HG03378 (cell line): ENCODE data around the gene BMP8B.
"Not testable (repeated sequence)": the region's sequence is repeated elsewhere in the genome, so short reads cannot be mapped to it uniquely, and the experiment has no call there.

Experiments
- ATAC-seq: cut with Tn5 transposase; IDR thresholded peaks from one replicate; pipeline ENCODE4 v1.9.1; 2021; ENCODE audit warnings: mild to moderate bottlenecking, moderate library complexity; ENCODE audit not compliant: unreplicated experiment

BMP8B gene

DNA sequence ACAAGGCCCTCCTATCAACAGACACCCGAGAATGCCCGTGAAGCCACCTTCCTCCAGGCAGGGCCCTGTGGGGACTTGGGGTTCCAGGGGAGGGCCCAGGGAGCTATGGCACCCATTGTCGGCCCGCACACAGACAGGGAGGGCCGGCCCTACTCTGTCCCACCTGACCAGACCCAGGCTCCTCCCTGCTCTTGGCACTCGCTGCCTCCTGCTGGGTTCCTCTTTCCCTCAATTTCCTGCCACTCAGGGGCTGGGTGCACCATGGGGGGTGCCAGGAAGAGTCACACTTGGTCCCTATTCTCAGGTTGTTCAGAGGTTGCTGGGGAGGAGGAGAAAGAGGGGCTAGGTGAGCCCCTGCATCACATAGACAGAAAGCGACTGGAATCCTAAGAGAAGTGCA lies 9.5 kb downstream of the BMP8B start:
- ATAC-seq, result no peak

DNA sequence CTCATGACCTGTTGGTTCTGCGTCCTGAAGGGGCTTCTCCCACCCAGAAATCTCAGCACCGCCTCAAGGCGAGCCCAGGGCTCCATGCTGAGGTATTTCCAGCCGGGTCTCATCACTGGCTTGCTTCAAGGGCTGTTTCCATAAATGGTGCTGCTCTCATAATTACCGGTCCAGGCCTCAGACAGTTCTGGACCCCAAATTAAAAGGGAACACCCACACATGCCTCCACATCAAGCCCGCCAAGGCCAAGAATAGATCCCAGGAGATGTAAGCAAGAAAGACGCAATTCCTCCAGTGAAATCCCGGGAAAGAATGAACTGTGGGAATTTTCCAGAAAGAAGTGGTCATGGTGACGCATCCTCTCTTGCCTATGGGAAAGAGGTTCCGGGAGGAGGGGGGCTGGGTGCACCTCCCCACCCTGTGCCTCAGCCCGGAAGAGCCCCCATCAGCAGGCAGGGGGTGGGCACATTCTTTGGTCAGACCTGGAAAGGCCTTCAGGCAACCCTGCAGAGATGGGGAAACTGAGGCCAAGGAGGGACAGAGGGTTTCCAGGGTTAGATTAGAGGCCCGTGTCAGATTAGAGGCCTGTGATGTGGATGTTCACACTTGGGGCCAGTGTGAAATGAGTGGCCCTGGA lies 10.1 kb downstream of the BMP8B start:
- ATAC-seq, result not testable (repeated sequence)

DNA sequence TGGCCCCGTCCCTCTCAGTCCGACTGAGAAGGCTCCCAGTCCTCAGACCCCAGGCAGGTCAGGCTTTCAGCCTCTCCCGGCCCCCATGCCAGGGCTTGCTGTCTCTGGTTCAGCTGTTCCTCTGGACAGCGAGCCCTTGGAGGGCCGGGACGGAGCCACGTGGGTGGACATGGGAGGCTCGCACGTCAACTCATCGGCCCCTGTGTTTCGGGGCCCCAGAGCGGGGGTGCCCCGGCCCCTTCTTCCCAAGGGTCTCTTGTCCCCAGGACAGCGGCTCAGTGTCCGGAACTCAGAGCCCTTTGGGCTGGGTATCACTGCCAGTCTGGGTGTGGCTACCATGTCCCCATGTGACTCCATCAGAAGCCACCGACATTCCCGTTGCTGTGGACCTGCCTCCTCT lies 10.8 kb downstream of the BMP8B start:
- ATAC-seq, result not testable (repeated sequence)

DNA sequence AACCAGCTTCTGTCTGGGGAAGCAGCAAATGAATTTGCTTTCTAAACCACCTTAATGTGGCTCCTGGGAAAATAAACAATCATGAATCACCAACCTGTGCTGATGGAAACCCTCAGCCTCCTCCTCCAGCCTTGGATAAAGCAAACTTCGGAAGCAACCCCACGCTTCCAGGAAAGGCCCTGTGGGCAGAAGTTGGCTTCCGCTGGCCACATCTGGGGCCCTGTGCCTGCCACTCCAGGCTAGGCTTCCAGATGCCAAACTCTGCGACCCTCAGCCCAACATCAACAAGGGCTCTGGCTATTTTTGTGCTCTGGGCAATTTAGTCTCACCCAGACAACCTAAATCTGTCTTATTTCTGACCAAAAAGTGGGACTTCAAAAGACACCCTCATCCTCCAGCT lies 11.4 kb downstream of the BMP8B start:
- no peak for ATAC-seq

DNA sequence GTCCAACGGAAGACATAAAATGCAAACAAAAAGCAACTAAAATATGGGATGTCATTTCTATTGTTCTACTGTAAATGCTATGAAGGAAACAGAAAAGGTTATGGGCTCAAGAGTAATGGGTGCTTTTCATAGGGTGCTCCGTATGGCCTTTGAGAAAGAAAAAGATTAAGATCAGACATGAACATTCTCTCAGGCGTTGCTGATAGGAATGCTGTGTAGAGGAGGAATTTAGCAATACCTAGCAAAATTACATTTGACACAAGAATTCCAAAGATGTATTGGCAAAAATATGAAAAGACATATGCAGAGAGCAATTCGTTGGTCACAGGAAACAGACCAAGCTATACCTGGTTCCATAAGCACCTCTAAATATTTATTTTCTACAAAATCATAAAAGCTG lies 11.8 kb downstream of the BMP8B start:
- no peak for ATAC-seq

DNA sequence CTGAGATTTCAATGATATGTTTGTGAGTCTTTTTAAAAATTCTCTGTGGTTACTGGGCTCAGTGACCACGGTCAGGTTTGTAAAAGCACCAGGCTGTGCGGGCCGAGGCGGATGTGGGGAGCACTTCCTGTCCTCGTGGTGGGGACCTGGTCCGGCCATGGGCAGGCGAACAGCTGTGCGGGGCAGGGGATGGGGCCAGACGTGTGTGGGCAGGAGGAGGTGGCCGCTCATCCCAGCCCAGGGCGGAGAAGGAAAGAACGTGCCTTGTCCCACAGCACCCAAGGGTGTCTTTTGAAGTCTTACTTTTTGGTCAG lies 12.3 kb downstream of the BMP8B start:
- no peak for ATAC-seq

DNA sequence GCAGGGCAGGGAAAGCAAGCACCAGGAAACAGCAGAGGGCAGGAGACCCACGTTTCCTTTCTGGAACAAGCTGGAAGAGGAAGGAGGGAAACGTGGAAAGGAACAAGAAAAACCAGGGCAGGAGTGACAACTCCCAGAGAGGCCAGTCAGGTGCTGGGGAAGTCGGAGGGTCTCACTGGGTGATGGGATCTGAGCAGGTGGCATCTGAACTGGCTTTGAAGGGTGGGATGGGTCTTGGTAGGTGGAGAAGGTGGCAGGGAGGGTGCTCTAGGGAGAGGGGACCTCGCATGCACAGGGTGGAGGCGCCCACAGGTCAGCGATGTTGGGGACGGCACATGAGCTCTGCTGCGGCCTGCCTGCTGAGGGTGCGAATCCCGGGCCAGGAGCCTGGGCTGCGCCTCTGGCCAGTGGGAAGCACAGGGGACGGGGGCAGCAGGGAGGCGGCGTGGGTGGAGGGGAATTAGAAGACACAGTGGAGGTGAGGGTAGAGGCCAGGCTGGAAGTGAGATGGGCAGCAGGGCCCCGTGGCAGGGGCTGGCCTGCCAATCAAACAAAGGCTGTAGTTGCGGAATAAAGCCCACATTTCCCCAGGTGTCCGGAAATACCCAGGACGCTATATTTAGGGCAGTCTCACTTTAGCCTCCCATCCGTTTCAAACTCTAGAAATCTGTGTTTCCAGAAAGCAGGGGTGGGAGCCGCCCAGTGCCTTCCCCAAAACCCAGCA lies 12.8 kb downstream of the BMP8B start:
- ATAC-seq, result not testable (repeated sequence)

DNA sequence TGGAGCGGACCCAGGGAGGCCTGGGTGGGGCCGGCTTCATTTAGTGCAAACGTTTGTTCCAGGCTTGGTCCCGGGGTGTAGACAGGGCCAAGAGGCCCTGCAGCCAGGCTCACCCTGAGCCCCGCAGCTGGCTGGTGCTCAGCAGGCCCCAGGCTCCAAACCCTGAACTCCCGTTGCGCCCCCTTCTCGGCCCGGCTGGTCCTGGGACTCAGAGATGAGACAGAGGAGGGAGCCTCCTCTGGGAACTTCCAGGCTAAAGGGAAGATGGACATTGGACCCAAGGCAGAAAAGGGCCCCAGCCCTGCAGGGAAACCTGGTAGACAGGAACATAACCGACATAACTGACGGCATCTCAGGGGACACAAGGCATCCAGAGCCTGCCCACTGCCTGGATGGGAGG lies 13.5 kb downstream of the BMP8B start:
- not testable (repeated sequence) for ATAC-seq

DNA sequence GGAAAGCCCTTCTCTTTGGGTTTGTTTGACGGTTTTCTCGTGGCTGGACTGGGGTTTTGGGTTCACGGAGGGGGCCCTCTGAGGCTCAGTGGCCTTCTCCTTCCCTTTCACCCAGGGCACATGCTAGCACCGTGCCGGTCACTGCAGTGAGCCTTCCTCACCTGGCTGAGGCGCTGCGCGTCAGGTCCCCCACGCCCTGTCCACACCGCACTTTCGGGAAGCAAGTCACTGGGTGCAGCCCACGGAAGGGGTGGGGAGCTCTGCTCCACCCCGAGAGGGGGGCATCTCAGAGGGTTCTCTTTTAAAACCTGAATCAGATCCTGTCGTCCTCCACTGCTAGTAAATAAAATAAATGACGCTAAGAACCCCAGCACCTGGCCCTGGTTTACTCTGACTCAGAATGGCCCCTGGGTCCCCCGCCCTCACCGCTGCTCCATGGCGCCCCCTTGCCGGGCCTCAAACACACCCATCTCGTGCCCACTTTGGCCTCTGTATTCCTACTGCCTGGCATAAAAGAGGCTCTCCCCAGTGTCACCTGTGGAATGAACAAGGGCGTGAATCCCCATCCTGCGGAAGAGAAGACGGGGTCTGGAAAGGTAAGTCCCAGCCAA lies 15.2 kb downstream of the BMP8B start:
- not testable (repeated sequence) for ATAC-seq

DNA sequence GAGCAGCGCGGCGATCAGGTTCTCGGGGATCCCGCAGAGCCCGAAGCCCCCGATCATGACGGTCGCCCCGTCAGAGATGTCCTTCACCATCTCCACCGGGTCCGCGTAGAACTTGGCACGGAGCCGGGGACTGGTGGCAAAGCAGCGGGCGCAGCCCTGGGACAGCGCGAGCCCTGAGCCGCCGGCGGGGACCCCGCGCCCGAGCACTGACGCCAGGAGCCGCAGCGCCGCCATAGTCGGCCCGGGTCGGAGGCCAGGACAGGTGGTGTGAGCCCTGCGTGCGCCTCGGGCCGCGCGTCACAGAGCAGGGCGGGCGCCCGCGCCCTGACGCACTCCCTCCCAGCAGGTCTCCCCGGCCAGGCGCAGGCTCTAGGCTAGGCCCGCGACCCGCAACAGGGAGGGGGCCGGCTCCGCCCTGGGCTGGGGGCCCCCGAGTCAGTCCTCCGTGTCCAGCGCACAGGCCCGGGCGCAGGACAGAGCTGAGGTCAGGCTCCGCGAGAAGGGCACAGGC lies 17.6 kb downstream of the BMP8B start, which contains the start of gene OXCT2:
OXCT2 (minus strand) TSS at position 327 of the 511 bp plus-strand sequence; CDS start at position 234, 93 bp downstream.
- not testable (repeated sequence) for ATAC-seq

DNA sequence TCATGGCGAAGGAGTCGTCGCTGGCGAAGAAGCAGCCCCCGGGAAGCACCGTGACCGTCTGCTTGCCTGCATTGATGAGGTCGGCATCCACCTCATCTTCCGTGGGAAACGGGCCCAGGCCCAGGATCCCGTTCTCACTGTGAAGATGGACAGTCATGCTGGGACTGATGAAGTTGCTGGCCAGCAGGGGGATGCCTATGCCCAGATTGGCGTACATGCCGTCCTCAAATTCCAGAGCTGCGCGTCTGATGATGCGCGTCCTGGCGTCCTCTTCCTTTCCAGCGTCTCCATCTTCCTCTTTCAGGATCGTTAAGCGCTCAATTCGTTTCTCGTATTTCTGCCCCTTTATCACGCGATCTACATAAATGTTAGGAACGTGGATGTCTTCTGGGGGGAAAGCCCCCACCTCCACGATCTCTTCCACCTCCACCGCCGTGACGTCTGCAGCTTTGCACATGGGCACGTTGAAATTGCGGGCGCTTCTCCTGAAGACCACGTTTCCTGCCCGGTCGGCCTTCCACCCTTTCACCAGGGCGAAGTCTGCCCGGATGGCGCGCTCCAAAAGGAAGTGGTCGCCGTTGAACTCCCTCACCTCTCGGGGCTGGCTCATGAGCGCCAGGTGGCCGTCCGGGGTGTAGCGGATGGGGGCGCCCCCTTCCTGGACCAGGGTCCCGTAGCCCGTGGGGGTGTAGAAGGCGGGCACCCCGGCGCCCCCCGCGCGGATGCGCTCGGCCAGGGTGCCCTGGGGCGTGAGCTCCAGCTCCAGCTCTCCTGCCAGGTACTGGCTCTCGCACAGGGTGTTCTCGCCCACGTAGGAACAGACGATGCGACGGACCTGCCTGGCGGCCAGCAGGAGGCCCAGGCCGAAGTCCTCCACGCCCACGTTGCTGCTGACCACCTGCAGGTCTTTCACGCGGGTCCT lies 18.3 kb downstream of the BMP8B start:
- ATAC-seq, result not testable (repeated sequence)

DNA sequence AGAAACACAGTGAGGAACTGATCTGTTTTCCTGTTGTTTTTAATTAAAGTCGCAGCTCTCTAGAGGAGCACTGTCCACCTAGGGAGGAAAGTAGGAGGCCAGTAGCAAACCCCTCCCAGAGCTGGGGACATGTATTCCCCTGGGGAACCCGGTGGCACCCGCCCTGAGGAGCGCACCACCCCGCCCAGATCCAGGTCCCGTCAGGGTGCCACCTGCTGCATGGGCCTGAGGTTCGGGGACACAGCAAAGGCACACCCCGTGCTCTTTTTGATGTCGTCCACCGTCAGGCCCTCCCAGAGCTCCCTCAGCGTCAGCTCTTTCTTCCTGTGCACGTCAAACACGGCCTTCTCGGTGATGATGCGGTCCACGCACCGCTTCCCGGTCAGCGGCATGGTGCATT lies 19.2 kb downstream of the BMP8B start:
- not testable (repeated sequence) for ATAC-seq

DNA sequence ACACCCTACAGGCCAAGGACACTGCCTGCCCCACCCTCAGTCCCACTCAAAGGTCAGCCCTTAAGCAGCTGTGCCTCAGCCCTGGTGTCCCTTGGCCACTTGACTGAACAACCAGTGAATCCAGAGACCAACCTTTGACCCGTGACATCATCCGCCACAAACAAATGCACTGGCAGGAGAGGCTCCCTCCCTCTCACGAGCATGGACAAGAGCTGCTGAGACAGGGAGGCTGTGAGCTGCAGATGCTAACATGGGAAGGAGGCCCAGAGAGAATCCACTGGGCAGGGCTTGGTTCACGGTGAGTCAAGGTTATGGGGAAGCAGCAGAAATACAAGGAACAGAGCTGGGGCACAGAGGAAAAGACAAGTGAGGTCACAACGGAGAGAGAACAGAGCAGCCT lies 22.2 kb downstream of the BMP8B start:
- ATAC-seq, result not testable (repeated sequence)

DNA sequence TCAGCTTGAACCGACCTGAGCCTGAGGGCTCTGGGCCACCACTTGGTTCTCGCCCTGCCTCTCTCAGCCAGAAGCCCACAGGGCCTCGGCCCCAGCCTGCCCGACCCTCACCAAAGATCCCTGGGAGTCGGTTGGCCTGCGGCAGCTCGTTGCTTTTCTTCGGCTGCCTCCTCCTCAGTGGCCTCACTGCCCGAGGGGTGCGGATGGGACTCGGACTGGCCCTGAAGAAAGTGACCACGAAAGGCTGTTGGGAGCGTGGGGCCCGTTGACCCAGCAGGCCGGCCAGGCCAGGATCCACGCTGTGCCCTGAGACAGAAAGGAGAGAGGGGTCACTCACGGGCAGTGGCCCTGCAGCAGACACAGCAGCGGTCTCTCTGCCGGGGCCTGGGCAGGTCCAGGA lies 24.2 kb downstream of the BMP8B start:
- not testable (repeated sequence) for ATAC-seq

DNA sequence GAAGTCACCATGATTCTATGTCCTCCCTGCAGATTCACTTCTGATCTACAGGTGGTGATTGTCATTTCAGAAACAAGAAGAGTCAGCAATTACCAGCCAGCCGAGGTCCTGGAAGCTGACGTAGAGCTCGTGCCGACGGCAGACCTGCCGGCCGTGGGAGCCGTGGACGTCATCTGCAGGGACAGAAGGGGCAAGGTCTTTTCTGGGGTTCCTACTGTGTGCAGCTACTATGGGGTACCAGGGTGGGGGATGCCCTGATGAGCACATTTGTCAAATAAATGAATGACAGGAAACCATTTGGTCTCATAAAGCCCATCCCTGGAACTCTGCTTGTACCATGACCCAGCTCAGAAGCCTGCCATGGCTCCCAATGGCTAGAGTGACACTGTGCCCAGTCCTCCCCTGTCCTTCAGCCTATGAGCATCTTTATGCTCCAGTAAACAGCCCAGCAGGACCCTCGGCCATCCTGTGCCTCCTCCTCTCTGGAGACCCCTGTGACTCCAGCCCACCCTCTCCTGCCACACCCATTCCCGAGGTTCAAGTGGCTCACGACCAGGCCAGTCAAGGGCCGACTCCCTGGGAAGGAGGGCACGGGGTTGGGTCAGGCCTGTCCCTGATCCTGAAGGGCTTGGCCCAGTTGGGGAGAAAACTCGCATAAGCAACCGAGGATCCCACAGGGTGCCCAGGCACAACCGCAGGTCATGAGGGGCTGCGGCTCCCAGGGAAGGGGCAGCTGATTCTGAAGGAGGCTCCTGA lies 24.9 kb downstream of the BMP8B start:
- ATAC-seq, result not testable (repeated sequence)

DNA sequence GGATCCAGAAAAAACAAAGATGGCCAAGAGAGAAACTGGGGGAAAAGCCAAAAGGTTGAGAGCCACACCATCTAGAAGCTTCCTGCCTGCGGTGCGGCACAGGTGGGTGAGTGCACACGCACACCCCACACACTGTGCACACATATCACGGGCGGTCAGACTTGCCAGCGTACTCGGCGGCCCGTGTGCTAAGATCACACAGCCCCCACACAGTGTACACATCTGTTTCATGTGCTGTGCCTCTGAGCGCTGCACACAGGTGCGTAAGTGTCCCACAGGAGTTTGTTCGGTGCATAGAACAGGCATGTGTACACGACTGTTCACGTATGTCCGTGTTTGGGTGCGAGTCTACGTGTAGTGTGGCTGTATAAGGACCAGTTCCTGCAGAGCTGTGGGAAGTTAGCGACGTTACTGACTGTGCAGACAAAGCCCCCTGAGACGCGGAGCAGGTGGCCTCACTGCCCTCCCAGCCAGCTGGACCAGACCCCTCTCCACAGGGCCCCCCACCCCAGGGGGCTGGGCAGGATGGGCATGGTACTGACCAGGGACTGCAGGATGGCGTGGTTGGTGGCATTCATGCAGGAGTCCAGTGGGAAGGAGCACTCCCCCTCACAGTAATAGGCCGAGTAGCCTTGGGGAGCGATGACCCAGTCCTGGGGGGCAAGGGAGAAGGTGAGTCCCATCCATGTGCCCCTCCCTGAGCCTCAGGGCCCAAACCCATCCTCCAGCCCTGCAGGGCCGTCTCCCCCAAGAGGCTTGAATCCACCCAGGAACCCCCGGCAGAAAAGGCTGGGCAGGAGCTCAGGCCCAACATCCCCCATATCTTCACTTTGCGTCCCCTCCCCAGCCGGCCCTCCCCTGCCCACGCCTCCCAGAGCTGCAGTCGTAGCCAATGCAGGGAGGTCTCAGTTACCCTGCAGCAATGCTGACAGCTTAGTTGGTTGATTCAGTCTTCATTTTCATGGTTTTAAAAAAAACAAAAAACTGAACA lies 25.8 kb downstream of the BMP8B start:
- ATAC-seq, result no peak

DNA sequence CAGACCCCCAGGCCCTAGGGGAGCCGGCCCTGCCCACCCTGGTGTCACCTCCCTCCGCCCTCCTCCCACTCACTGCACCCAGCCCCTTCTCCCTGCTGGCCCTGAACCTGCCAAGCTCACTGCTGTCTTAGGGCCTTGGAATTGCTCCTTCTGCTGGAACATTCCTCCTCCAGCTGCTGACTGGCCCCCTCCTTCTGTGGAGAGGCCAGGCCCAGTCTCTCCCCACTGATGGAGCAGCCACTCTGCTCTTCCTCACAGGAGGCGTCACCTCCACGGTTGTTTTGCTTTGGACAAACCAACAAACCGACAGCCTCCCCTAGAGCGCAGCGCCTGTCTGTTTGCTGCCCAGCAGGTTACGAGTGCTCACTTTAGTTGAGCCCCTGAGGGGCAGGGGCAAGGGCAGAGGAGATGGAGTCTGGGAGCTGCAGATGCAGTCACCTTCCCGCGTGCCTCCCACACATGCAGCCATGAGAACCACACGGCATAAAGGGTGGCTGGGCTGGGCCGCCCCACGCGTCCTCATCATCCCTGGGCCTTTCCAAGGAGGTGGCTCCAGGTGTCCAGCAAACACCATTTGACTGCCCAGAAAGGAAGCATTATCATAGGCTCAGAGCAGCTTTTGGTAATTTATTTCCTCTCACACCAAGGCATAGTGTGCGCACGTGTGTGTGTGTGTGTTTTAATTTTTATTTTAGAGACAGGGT lies 27.0 kb downstream of the BMP8B start:
- no peak for ATAC-seq

DNA sequence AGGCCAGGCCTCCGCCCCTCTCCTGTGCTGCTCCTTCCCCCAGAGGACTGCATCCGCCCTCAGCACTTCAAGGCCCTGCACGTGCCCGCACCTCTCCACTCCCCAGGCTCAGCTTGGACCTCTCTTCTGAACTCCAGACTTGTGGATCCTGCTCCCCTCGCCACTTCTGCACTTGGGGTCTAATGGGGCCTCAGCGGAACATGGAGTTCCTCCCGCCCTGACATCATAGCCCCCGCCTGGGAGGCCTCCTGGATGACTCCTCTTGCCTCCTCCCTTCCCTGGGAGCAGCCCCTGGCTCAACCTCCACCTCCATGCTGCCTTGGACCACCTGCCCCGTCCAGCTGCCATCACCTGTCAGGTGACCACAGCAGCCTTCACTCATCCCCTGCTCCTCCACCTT lies 27.6 kb downstream of the BMP8B start:
- ATAC-seq, result no peak
